ENCODE results near the gene CGREF1. TPM values are rescaled to one million over a fixed set of nuclear protein-coding genes. Genes with fewer than 3 reads are reported as not detected.
"Not testable (repeated sequence)": the region's sequence is repeated elsewhere in the genome, so short reads cannot be mapped to it uniquely, and the experiment has no call there.

CGREF1 gene
- total RNA-seq, 2 donors from 2014 or later, result 1.3 to 3.1 TPM

DNA sequence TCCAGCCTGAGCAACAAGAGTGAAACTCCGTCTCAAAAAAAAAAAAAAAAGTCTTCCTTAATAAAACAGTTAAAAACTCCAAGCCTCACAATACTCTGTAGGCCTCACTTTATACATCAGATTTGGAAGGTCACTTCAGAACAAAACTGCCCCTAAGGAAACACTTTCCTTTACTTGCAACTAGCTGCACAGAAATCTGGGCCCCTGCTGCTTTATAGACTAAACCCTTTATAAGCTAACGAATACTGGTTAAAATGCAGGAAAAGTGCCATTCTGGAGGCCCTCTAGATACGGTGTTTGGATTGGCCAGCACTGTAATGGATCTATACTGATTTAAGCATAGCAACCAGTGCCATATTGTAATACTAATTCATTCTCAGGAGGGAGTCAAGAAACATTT, 6.2 kb upstream of the CGREF1 start:
- TF ChIP-seq, protein P1, sequence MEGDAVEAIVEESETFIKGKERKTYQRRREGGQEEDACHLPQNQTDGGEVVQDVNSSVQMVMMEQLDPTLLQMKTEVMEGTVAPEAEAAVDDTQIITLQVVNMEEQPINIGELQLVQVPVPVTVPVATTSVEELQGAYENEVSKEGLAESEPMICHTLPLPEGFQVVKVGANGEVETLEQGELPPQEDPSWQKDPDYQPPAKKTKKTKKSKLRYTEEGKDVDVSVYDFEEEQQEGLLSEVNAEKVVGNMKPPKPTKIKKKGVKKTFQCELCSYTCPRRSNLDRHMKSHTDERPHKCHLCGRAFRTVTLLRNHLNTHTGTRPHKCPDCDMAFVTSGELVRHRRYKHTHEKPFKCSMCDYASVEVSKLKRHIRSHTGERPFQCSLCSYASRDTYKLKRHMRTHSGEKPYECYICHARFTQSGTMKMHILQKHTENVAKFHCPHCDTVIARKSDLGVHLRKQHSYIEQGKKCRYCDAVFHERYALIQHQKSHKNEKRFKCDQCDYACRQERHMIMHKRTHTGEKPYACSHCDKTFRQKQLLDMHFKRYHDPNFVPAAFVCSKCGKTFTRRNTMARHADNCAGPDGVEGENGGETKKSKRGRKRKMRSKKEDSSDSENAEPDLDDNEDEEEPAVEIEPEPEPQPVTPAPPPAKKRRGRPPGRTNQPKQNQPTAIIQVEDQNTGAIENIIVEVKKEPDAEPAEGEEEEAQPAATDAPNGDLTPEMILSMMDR (IDR thresholded peaks at IDR 0.05), result no peak
- Histone ChIP-seq H3K4me3 (no peak overlapping the region), H3K27me3 (no peaks in the 10 kb centered on the region), H3K9me3 (no peaks in the 10 kb centered on the region), H3K36me3 (no peaks in the 10 kb centered on the region), H3K9ac (ENCODE audit: low read depth in 2 of 2, low read length in 2 of 2) (no peak overlapping the region), H3K4me1 (no peaks in the 10 kb centered on the region), H3K27ac (no peak overlapping the region)
- intact Hi-C loops (cut with DNase I), result no loop called here
- DNase-seq, result no peak

DNA sequence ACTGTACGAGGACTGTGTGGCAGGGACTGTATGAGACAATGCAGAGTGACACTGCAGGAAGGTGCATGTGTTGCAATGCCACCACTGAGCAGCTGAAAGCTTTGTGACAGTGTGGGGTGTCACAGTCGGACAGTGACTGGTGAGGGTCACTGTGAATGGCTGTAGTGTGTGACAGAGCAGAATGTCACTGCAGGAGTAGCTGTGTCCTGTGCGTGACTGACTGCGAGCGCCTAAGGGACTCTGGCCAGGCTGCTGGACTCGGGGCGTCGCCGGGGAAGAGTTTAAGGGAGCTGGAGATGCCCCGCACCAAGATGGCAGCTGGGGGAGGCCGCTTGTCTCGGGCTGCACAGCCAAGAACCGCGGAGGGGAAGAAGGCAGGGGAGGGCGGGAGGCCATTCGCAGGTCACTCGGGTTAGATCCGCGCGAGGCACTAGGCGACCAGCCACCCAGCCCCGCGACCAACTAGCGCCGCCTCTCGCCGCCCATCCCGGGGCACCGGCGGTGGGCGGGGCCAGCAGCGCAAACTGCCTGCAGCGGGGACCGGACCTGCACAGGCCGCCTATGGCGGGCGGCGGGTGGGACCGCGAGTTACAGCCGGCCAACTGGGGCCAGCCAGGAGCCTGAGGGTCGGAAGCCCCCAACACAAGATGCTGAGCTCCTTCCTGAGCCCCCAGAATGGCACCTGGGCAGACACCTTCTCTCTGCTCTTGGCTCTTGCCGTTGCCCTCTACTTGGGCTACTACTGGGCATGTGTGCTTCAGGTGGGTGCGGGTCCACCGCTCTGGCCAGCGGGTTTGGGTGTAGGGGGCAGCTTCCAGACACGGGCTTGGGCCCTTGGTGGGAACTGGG, 4.6 kb upstream of the CGREF1 start, which contains the start of gene ABHD1:
ABHD1 (plus strand) TSS at position 514 of the 849 bp plus-strand sequence; CDS start at position 648, 134 bp downstream.
- intact Hi-C loops (cut with DNase I), result no loop called here
- Histone ChIP-seq H3K4me1 (no peaks in the 10 kb centered on the region), H3K9ac (ENCODE audit: low read depth in 2 of 2, low read length in 2 of 2) (peak within 1 kb of the TSS; percentile 64 to 67), H3K9me3 (no peaks in the 10 kb centered on the region), H3K27me3 (peaks cover 10% of the 10 kb centered on the region), H3K4me3 (peak within 1 kb of the TSS; percentile 56), H3K36me3 (no peaks in the 10 kb centered on the region), H3K27ac (no peak within 1 kb of the TSS)
- TF ChIP-seq, protein P1 (IDR thresholded peaks at IDR 0.05), result no peak
- peak; percentile 74 for DNase-seq

DNA sequence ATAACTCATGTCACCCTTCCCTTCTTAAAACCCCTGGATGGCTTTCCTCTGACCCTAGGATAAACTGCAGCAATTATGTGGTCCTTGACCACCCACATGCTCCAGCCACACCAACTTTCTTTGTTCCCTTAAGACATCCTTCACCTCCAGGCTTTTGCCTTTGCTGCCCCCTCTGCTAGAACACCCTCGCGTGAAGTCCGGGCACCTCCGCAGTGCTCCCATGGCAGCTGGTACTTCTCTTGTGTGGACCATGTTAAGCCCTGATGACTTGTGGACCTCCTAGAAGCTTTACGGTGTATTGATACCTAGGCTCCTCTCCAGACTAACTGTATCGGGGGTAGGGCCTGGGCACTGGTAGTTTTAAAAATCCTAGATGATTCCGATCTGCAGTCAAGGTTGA, 3.9 kb upstream of the CGREF1 start:
- Histone ChIP-seq H3K4me1 (peaks cover 3% of the 10 kb centered on the region), H3K9ac (ENCODE audit: low read depth in 2 of 2, low read length in 2 of 2) (no peak overlapping the region), H3K27me3 (peaks cover 14% of the 10 kb centered on the region), H3K36me3 (no peaks in the 10 kb centered on the region), H3K9me3 (no peaks in the 10 kb centered on the region), H3K27ac (no peak overlapping the region), H3K4me3 (no peak overlapping the region)
- DNase-seq, result no peak
- intact Hi-C loops (cut with DNase I), result no loop called here
- TF ChIP-seq, protein P1 (IDR thresholded peaks at IDR 0.05), result no peak

DNA sequence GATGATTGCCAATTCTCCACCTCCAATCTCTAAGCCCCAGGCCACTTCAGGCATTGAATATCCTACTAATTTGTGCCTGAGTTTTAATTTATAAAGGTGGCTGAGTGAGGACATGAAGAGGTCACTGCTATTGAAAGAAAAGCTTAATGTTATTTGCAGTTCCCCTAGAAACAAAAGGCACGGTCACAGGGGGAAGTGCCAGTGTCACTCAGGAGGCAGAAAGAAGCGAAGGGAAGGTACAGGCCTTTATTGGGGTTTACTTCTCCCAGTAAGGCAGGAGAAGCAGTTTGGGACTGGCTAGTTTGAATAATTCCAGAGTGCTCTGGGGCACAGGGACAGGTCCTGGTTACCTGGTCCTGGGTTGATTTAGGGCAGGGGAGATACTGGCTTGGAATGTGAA, 3.0 kb upstream of the CGREF1 start:
- TF ChIP-seq, protein P1 (IDR thresholded peaks at IDR 0.05), result no peak
- H3K36me3 ChIP-seq, result no peaks in the 10 kb centered on the region
- peaks cover 14% of the 10 kb centered on the region for H3K27me3 ChIP-seq
- no peak for DNase-seq
- H3K9me3 ChIP-seq, result no peaks in the 10 kb centered on the region
- no peak overlapping the region for H3K4me3 ChIP-seq
- intact Hi-C loops (cut with DNase I), result no loop called here
- H3K27ac ChIP-seq, result no peak overlapping the region
- no peak overlapping the region for H3K9ac ChIP-seq (ENCODE audit: low read depth in 2 of 2, low read length in 2 of 2)
- peaks cover 3% of the 10 kb centered on the region for H3K4me1 ChIP-seq

DNA sequence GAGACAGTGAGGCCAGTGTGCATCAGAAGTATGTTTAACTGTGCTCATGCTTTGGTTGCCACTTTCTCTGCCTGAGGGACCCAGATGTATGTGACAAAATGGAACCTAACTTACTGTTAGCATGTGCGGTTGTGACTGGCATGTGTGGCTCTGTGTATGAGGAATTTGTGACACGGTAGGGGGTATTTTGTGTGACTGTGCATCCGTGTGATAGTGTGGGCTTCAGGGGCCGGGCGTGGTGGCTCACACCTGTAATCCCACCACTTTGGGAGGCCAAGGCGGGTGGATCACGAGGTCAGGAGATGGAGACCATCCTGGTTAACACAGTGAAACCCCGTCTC, 372 bp upstream of the CGREF1 start:
- H3K9me3 ChIP-seq; H3K9ac ChIP-seq (ENCODE audit: low read depth in 2 of 2, low read length in 2 of 2); H3K36me3 ChIP-seq; DNase-seq; intact Hi-C loops (cut with DNase I); H3K27ac ChIP-seq; H3K4me1 ChIP-seq: not testable (repeated sequence)
- H3K27me3 ChIP-seq, result peaks cover 14% of the 10 kb centered on the region
- peak overlapping the region; percentile 19 for H3K4me3 ChIP-seq

DNA sequence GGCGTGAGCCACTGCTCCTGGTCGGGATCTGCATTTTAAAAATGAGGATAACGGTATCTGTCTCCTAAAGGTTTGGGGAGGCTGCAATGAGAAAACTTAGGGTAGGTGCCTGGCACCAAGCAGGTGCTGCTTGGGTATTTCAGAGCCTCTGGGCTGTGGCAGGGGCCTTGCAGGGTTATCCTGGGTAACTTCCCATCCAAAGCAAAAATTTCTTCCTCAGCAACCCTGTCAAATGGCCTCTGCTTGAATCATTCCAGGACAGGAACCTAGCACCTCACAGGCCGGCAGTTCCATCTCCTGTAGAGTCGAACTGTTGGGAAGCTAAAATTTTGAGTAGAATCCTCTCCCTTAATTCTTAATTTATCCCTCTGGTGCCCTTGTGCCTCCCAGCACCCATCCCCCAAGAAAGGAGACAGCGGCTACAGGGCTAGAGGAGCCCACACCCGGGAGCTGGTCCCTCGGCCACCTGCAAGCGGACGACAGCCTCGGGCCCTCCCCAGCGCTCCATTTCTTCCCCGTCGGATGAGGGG, 868 bp downstream of the CGREF1 start:
- intact Hi-C loops (cut with DNase I), result no loop called here
- no peaks in the 10 kb centered on the region for H3K36me3 ChIP-seq
- peaks cover 3% of the 10 kb centered on the region for H3K4me1 ChIP-seq
- no peak for DNase-seq
- peaks cover 14% of the 10 kb centered on the region for H3K27me3 ChIP-seq
- H3K9me3 ChIP-seq, result no peaks in the 10 kb centered on the region
- no peak overlapping the region for H3K27ac ChIP-seq
- peak overlapping the region; percentile 19 for H3K4me3 ChIP-seq
- TF ChIP-seq, protein P1 (IDR thresholded peaks at IDR 0.05), result no peak
- no peak overlapping the region for H3K9ac ChIP-seq (ENCODE audit: low read depth in 2 of 2, low read length in 2 of 2)

Measured in colonic mucosa (tissue), 4 donors.